ENCODE results near the gene PPP2R2C.

The PPP2R2C gene

DNA sequence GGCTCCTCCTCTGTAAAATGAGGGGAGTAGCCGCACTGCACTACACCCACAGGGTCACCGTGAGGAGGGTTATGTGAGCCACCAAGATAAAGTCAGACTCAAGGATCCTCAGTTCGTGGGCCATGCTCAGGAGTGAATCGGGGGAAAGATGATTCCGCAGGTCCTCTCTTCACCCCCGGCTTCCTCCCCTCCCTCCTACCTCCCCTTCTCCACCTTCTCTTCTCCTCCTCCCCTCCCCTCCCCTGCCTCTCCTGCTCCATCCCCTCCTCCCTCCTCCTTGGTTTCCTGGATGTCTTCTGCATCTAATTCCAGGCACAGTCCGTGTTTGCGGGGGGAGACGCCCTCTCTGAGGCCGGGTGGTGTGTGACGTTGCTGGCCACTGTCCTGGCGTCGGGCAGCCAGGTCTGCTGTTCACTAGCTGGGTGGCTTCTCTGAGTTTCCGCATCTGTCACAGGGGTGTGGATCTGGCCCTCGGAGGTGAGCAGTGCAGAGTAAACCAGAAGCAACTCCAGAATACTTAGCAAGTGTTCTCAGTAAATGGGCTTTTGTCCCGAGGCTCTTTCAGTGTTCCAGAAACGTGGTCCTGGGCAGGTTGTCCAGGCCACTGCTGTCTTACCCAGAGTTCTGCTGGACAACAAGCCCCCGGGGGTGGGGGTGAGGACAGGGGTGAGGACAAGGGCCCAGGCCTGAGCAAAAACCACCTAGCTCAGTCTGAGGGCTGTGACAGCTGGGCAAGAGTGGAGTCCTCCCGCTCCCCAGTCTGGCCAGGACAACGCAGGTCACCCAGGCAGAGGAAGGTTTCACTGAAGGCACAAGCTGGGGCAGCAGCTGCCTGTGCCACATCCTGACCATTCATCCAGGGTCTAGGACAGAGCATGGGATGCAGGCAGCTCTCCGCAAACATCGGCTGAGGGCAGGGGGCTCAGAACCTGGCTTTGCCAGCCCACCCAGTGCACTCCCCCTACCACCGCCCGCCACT, 92.4 kb downstream of the PPP2R2C start:
- no peak for DNase-seq (ENCODE audit: low read depth)

DNA sequence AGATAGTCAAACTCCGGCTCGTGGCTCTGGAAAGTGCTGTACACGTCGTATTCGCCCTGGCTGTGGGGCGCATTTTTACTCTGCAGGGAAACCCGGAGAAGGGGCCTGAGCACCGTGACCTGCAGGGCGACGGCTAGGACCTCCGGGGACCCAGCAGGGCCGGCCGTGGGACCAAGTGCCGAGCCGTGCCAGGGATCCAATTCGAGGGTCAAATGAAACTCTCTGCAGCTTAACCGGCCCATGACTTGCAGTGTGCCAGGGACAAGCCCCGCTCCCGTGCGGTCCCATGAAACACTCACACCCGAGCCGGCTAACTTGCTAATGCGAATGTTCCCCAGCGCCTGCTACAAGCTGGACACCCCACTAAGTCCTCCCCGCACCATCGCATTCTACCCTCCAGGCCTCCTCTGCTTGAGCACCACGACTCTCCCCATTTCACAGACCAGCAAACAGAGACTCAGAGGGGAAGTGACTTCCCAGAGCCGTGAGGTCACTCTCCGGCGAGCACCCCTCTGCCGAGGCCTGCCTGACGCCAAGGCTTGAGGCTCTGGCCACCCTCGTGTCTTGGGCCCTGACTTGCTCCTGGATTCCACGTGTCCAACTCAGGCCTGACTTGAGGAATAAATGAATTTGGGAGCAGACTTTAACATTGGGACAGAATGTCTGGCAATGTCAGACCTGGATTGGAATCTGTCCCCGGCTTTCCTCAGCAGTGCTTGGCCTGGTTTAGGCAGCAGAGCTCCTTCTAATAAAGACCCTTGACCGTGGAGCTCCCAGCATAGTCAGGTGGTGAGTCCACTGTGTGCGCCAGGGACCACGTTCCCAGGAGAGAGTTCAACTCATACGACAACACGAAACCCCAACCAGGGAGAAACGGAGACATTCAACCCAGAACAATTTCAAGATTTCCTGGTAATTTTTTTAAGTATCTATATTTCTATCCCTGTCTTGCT, 93.6 kb downstream of the PPP2R2C start:
- no peak for DNase-seq (ENCODE audit: low read depth)

DNA sequence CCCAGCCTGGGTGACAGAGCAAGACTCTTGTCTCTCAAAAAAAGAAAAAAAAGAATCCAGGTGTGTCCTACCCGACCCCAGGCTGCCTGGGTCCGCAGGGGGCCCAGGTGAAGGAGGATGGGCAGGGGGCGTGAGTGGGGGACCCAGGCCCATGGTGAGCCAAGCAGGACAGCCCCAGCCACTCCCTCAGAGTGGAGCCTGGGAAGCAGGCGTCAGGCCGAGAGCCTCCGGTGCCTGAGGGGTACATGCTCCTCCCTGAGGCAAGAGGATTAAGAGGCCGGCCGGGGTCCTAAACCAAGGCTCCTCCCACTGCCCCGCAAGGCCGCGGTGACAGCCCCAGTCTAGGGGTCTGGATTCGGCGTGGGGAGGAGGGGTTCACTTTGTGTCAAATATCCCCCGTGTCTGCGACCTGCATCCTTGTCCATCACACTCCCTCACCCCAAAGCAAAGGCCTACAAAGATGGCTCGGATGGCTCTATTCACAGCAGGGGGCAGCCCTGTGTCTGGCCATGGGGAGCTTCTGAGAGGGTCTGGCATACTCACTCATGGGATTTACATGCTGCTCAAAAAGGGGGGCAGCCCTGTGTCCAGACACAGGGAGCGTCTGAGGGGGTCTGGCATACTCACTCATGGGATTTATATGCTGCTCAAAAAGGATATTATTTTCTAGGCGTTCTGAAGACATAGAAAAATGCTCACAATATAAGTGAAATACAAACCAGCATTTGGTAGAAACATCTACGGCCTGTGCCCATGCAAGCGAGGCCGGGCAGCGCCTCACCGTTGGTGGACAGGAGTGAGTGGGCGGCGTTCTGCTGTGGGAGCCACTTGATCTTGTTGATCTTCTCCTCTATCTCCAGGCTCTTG, 94.6 kb downstream of the PPP2R2C start:
- no peak for DNase-seq (ENCODE audit: low read depth)

DNA sequence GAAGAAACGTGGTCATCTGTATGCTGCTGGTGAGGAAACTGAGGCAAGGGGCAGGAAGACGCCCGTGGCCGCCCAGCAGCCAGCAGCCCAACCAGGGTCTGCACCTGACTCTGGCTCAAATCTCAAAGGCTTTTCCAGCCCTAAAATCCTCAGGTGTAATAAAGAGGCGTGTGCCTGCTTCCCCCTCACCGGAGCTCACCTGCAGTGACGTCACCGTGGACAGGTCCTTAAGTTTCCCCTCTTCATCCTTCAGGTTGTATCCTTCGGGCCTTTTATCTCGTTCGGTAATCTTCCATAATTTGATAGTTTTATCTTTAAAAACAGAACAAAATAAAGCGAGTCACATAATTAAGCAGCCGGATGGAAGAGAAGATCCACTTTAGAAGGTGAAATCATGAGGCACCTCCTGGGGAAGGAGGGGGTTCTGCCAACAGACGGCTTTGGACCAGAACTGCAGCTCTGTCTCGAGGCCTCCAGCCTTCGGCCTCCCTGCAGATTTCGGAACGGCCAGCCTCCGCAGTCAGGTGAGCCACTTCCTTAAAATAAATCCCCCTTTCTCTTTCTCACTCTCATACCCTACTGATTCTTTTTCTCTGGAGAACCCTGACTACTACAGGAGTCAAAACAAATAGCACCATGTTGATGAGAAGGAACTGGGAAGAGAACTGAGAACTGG, 96.7 kb downstream of the PPP2R2C start:
- DNase-seq (ENCODE audit: low read depth): no peak

DNA sequence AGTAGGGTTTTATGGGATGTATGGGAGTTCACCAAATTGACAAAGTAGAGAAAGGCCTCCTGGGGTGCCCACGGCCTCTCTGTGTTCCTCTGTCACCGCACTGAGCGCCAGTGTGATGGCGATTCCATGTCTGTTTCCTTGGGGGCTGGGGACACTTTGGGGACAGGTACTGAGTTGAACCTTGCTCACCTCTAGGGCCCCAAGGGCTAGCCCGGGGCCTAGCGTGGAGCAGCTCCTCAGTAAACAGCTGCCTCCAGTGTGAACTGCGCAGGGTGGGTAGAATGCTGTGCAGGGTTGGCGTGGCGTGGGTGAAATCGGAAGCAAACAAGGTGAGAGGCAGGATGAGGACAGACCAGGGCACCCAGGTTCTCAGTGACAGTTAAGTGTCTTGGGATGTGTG, 97.8 kb downstream of the PPP2R2C start:
- DNase-seq (ENCODE audit: low read depth): no peak

DNA sequence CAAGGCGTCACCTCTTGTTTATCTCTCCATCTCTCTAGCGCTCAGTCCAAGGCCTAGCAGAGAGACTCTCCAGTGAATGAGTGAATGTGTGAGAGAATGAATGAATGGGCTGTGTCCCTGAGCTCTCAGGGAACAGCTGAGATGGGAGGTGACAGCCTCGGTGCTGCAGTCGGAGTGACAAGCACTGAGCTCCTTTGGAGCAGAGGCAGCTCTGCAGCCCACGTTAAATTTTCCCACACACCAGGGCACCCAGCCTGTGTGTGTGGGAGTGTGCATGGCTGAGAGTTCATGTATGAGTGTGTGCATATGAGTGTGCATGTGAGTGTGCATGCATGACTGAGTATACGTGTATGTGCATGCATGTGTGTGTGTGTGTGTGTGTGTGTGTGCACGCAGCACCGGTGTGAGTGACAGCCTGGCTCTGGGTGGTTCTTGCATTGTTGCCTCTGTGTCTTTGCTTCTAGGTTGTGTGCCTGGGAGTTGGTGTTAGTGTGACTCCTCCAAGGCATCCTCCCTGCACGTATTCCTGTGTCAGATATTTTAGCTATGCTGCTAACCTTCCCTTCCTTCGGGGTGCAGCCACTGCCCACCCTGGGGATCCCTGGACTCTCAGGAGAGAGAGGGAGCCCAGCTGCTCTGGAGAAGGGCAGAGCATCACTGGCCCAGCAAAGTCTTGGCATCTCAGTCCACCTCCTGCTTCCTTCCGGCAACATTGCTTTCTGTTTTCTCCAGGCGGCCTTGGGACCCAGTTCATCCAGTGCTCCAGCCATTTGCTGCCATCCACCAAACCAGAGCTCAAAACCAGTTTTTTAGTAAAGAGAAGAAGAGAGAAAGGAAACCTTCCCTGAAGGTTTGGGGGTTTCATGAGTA, 98.6 kb downstream of the PPP2R2C start:
- no peak for DNase-seq (ENCODE audit: low read depth)

DNA sequence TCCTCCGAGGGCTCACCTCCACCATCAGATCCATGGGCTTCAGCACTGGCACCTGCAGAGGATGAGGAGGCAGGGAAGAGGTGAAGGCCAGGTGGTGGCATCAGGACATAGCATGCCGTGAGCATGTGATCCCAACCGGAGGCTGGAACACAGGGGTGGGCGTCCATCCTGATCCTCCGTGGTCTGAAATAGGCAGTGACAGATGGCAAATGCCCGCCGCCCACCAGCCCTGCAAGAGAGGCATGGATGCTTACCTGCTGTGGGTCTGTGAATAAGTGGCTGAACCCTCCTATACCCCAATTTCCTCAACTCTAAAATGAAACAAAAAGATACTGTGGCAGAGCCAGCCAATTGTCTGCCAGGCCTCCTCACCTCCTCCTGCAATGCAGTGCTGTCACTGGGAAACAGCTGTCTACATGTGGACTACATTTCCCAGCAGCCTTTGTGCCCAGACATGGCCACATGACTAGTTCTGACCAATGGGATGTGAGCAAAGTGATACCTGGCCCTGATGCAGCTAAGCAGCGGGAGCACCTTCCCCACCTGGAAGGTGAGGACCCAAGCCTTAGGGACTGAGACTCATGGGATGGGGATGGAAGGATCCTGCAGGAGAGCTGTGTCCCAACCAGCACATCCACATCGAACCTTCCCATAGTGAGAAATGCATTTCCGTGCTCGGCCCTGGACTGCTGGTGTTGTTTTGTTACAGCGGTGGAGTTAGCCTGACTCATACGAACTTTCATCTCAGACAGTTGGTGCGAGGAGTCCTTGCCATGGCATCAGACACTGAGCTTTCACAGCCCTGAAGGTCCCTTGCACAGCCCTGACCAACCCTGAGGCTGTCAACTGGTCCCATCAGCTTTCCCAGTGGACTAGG, 99.5 kb downstream of the PPP2R2C start:
- DNase-seq (ENCODE audit: low read depth): no peak

DNA sequence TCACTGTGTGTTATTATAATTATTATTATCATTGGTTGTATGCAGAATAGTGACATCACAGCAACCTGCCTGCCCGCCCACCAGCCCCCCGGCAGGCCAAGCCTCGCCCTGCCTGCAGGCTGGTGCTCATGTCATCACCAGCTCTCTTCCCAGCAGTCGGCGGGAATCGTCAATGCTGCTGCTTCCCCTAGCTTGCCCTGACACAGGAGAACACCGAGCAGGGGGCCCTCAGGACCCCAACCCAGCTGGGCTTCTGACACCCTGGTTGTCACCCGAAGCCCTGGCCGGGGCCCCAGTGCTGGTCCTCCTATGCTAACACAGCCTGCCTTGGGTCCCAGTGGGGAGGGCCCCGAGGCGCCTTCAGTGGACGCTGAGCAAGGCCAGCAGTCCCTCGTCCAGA, 100.6 kb downstream of the PPP2R2C start:
- no peak for DNase-seq (ENCODE audit: low read depth)

DNA sequence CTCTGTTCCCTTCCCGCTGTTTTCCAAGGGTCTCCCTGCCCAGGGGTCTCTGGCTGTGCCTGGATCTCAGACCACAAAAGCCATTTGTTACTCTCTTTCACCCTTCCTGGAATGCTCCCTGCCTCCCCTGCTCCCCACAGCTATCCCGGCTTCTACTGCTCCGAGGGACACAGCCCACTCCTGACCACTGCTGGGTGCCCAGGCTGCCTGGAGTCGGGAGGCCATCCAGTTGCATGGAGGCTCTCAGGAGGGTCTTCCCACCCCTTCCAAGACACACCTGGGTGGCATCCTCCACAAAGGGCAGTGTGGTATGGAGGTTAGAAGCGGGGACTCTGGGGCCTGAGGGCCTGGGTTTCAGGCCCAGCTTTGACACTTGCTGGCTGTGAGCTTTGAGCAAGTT, 101.1 kb downstream of the PPP2R2C start:
- DNase-seq (ENCODE audit: low read depth): no peak

DNA sequence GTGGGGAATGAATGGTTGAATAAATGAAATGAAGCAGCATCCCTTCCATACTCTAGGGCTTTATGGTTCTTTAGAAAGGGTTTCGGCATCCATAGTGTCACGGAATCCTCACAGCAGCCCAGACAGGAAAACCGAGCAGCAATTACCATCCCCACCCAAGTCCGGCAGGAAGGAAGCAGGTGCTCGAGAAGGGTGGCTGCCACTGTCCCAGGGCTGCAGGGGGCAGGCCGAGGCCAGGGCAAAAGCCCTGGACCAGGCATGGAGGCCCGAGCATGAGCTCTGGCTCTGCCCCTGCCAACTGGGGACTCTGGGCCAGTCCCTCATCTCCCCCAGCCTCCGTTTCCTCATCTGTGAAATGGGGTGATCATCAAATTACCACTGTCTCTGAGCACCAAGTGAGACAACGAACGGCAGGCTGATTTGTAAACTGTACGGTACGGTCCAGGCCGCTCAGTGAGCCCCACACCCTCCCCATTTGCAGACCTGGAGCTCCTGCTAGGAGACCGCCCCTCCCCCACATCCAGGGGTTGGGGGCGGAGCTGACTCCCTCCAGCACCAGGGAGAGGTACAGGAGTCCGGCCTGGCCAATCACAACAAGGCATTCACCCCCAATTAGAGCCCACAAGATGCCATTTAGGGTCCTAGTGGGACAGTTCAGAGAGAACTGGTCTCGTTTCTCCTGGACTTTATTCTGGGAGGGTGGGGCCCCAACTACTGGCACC, 102.3 kb downstream of the PPP2R2C start:
- no peak for DNase-seq (ENCODE audit: low read depth)

DNA sequence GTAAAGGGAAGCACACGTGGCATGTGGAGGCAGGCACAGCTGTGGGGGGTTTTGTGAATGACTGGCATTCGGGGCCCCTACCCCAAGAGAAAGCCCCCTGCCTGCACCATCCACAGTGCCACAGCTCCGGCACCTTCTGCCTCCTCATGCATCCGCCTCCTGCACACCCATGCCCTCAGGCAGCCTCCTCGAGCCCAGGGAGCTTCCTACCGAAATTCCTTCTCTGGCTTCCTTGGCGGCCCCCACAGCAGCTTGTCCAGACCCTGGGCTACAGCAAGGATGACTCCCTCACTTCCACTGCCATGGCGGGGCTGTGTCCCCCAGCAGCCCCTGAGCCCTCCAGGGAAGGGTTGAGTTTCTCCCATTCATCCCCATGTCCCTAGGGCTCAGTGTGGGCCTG, 102.9 kb downstream of the PPP2R2C start:
- no peak for DNase-seq (ENCODE audit: low read depth)

DNA sequence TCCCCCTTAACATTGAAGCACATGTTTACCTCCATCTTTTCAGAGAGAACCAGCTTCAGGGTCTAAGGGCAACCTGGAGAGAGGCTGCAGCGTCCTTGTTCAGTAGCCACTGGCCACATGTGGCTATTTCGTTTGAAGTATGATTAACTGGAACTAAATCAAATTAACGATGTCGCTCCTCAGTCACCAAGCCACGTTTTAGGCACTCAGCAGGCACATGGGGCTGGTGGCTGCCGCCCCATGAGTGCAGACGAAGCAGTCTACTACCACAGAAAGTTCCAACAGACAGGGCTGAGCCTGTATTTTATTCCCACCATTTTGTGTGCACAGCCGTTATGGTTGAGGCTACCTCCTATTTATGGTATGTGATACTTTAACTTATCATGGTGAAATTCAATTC, 103.4 kb downstream of the PPP2R2C start:
- no peak for DNase-seq (ENCODE audit: low read depth)

DNA sequence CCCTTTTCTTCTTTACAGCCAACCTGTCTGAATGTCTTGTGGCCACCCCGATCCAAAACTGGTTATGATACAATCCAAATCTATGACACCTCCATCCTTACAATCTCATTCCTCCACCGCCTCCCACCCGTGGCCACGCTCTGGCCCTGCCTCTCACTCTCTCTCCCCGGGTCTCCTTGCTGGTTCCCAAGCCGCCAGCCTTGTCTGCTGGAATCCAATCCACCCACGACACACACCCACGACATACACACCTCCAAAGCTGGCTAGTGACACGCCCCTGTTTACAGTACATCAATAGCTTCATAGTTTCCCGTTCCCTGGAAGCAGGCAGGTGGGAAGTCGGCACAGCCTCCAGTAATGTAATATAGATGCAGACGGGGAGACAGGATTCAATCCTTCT, 103.8 kb downstream of the PPP2R2C start:
- no peak for DNase-seq (ENCODE audit: low read depth)

DNA sequence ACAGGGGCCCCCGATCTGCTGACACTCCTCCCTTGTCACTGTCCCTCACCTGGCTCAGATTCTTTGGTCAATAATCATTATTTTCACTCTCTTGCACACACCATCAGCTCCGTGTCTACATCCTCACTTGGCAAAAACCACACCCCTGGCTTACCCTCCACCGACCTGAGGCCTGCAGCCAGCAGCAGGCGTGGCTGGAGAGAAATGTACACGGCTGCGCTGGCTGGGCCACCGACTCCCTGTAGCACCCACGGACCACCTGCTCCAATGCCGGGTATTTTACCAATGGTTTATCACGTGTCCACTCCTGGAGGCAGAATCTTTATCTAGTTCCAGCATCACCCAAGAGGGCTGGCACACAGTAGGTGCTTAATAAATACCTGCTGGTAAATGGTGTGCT, 104.3 kb downstream of the PPP2R2C start:
- DNase-seq (ENCODE audit: low read depth): no peak

DNA sequence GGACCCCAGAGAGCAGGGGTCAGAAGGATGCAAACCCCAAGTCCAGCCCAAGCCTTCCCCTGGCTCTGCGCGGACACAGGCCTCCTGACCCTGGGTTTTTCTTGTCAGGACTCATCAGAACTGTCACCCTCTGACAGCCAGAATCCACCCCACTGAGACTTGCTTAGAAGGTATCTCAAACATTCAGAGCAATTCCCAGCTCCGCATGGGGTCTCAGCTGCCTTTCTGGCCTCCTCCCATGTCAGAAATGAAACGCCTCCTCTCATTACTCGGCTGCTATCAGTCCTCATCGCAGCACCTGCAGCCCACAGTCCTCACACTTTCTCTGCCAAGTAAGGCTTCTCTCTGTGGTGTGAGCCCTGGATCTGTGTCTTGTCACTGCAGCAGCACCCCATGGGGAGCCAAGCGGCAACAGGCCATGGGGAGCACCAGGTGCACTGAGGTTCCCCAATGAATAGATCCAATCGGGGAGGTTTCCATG, 105.0 kb downstream of the PPP2R2C start:
- no peak for DNase-seq (ENCODE audit: low read depth)

DNA sequence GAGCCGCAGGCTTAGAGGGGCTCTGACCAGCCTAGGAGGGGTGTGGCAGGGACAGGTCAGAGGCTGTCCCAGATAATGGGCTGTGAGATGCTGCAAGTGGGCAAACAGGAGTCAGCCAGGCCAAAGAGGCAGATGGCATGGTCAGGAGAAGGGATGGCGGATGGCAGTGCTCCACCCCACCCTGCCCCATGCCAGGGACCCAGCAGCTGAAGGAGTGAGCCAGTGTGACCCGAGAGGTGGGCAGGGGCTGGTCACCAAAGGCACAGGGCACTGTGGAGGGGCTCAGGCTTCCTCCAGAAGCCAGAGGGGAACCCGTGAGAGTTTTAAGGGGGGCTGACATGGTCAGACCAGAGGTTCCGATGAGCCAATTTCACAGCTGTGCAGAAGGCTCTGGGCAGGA, 105.8 kb downstream of the PPP2R2C start:
- no peak for DNase-seq (ENCODE audit: low read depth)

DNA sequence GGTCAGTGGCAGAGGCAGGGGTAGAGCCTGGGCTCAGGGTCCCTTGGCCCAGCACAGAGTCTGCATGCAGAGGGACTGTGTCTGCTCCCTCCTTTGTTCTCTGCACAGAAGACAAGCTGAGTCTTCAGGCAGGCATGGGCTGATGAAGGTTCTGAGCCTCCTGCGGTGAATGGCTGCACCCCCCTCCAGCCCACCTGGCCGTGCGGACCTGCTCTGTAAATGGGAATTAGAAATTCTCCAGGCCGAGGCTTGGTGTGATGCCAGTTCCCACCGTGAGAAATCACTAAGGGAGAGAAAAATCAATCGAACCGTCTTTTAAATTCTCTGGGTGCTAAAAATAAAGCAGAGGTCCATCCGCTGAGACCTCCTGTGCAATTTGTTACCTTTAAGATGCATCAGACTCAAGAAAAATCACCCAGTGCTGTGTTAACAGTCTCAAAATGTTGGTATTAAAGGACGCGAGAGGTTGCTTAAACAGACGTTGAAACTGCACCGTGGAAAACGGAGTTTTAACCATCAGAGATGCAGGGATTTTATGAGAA, 106.8 kb downstream of the PPP2R2C start:
- DNase-seq (ENCODE audit: low read depth): no peak

DNA sequence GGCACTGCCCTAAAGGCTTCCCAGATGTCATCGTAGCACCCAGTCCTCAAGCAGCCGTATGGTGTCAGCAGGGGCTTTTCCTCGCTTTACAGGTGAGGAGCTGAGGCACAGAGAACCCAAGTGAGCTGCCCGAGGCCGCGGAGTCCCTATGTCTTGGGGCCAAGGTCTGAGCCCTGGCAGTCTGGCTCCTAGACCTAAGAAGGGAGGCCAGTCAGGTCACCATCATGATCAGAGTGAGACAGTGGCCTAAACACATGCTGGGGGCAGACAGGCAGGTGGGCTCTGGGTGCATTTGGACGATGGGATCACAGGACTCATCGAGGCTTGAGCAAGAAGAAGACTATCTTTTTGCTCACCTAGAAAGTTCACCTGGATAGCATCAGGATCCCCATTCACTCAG, 107.8 kb downstream of the PPP2R2C start:
- no peak for DNase-seq (ENCODE audit: low read depth)
